Astrocyte (in vitro differentiated cells and primary cell): ENCODE results near the gene ICAM5. TPM values are rescaled to one million over a fixed set of nuclear protein-coding genes. Genes with fewer than 3 reads are reported as not detected.

ENCODE experiments used
- DNase-seq: peaks from one replicate; pipeline ENCODE4 v3.0.0-alpha.2; 2010; ENCODE audit warnings: low read depth
- FAIRE-seq: peaks from 2 replicates; lab custom pipeline; 2011; peaks lifted over from hg19 to GRCh38; lab: Jason Lieb, UNC
- H2AFZ ChIP-seq: 2 replicates; pipeline ENCODE4 v1.6.0; 2012; ENCODE audit warnings: low read depth, low read length, inconsistent platforms
- H3K27ac ChIP-seq: 2 replicates; pipeline ENCODE4 v1.5.1; 2011; ENCODE audit warnings: low read depth, low read length, inconsistent platforms
- H3K27me3 ChIP-seq: 2 replicates; pipeline ENCODE4 v1.6.0; 2011; ENCODE audit warnings: low read length, inconsistent platforms; ENCODE audit not compliant: insufficient read depth
- H3K36me3 ChIP-seq: 2 replicates; pipeline ENCODE4 v1.5.1; 2011; ENCODE audit warnings: low read length, inconsistent platforms; ENCODE audit not compliant: insufficient read depth
- H3K4me1 ChIP-seq: 2 replicates; pipeline ENCODE4 v1.5.1; 2011; ENCODE audit warnings: low read length, inconsistent platforms; ENCODE audit not compliant: insufficient read depth
- H3K4me2 ChIP-seq: 2 replicates; pipeline ENCODE4 v1.6.0; 2012; ENCODE audit warnings: low read length, inconsistent platforms
- H3K4me3 ChIP-seq: 2 replicates; pipeline ENCODE4 v1.5.1; 2011; ENCODE audit warnings: low read depth, mild to moderate bottlenecking, low read length, inconsistent platforms; ENCODE audit not compliant: insufficient read depth
- H3K79me2 ChIP-seq: 2 replicates; pipeline ENCODE4 v1.6.0; 2012; ENCODE audit warnings: mild to moderate bottlenecking, low read length, inconsistent platforms; ENCODE audit not compliant: insufficient read depth
- H3K9ac ChIP-seq: 2 replicates; pipeline ENCODE4 v1.6.0; 2012; ENCODE audit warnings: mild to moderate bottlenecking, low read length, inconsistent platforms
- H3K9me3 ChIP-seq: 2 replicates; pipeline ENCODE4 v1.5.1; 2012; ENCODE audit warnings: low read depth, mild to moderate bottlenecking, low read length, inconsistent platforms; ENCODE audit not compliant: insufficient read depth
- H4K20me1 ChIP-seq: 2 replicates; pipeline ENCODE4 v1.6.0; 2012; ENCODE audit warnings: low read length, inconsistent platforms; ENCODE audit not compliant: insufficient read depth
- H3K27ac Mint-ChIP-seq: one replicate; pipeline ENCODE4 v1.8.0; 2021; ENCODE audit warnings: mild to moderate bottlenecking, mixed read lengths; ENCODE audit not compliant: unreplicated experiment
- H3K27me3 Mint-ChIP-seq: one replicate; pipeline ENCODE4 v1.8.0; 2021; ENCODE audit warnings: low read depth, mixed read lengths; ENCODE audit not compliant: unreplicated experiment
- H3K36me3 Mint-ChIP-seq: one replicate; pipeline ENCODE4 v1.8.0; 2021; ENCODE audit warnings: low read depth, mixed read lengths; ENCODE audit not compliant: unreplicated experiment
- H3K4me1 Mint-ChIP-seq: one replicate; pipeline ENCODE4 v1.8.0; 2021; ENCODE audit warnings: low read depth, mixed read lengths; ENCODE audit not compliant: unreplicated experiment
- H3K4me3 Mint-ChIP-seq: one replicate; pipeline ENCODE4 v1.8.0; 2021; ENCODE audit warnings: mild to moderate bottlenecking, moderate library complexity, mixed read lengths; ENCODE audit not compliant: unreplicated experiment
- H3K9me3 Mint-ChIP-seq: one replicate; pipeline ENCODE4 v1.8.0; 2021; ENCODE audit warnings: mild to moderate bottlenecking, mixed read lengths; ENCODE audit not compliant: unreplicated experiment
- EZH2 ChIP-seq: IDR thresholded peaks from 2 replicates; pipeline ENCODE4 v1.6.1; 2012; ENCODE audit warnings: mild to moderate bottlenecking, low read length, inconsistent platforms; ENCODE audit not compliant: insufficient read depth
- total RNA-seq: library from RNA; stranded (reverse); gene quantifications from 2 replicates; pipeline ENCODE4 v1.2.1, GENCODE V29; 2021
- TF ChIP-seq, protein P1 (sequence below): IDR thresholded peaks from 2 replicates; pipeline ENCODE4 v1.5.1; 2011; ENCODE audit warnings: low read depth, mild to moderate bottlenecking, inconsistent platforms, low read length, moderate library complexity; ENCODE audit not compliant: insufficient read depth

Gene ICAM5
- total RNA-seq, 1 donor from 2014 or later, result 0.07 TPM

DNA sequence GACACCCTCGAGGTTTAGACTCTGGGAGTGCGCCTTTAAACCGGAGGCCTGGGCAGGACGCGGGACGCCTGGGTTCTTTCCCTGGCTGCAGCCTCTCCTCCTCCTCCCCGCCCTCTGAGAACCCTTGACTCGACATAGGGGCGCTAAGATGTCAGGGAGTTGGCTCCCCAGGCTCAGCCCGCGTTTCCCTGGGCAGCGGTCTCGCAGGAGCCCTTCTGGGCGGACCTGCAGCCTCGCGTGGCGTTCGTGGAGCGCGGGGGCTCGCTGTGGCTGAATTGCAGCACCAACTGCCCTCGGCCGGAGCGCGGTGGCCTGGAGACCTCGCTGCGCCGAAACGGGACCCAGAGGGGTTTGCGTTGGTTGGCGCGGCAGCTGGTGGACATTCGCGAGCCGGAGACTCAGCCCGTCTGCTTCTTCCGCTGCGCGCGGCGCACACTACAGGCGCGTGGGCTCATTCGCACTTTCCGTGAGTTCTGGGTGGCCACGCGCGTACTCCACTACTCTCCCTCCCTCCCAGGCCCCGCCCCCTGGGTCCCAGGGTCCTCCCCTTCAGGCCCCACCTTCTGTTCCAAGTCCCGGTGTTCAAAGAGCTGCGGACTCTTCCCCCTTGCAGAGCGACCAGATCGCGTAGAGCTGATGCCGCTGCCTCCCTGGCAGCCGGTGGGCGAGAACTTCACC is 1.3 kb downstream of the ICAM5 start:
- no peak overlapping the region for H3K4me3 Mint-ChIP-seq
- Histone ChIP-seq H3K4me3 (peak overlapping the region; percentile 39), H3K79me2 (no peaks in the 10 kb centered on the region), H3K27ac (no peak overlapping the region), H3K4me2 (peak overlapping the region; percentile 82), H3K9me3 (peaks cover 11% of the 10 kb centered on the region), H2AFZ (peak overlapping the region; percentile 66), H4K20me1 (peaks cover 16% of the 10 kb centered on the region), H3K36me3 (no peaks in the 10 kb centered on the region), H3K9ac (no peak overlapping the region), H3K4me1 (peaks cover 37% of the 10 kb centered on the region), H3K27me3 (peaks cover 72% of the 10 kb centered on the region)
- H3K9me3 Mint-ChIP-seq, result peaks cover 27% of the 10 kb centered on the region
- H3K36me3 Mint-ChIP-seq, result peaks cover 2% of the 10 kb centered on the region
- peaks cover 84% of the 10 kb centered on the region for H3K27me3 Mint-ChIP-seq
- H3K27ac Mint-ChIP-seq, result peak overlapping the region; percentile 72
- peak; percentile 76 for TF ChIP-seq EZH2
- TF ChIP-seq, protein P1, sequence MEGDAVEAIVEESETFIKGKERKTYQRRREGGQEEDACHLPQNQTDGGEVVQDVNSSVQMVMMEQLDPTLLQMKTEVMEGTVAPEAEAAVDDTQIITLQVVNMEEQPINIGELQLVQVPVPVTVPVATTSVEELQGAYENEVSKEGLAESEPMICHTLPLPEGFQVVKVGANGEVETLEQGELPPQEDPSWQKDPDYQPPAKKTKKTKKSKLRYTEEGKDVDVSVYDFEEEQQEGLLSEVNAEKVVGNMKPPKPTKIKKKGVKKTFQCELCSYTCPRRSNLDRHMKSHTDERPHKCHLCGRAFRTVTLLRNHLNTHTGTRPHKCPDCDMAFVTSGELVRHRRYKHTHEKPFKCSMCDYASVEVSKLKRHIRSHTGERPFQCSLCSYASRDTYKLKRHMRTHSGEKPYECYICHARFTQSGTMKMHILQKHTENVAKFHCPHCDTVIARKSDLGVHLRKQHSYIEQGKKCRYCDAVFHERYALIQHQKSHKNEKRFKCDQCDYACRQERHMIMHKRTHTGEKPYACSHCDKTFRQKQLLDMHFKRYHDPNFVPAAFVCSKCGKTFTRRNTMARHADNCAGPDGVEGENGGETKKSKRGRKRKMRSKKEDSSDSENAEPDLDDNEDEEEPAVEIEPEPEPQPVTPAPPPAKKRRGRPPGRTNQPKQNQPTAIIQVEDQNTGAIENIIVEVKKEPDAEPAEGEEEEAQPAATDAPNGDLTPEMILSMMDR, result no peak
- FAIRE-seq, result no peak
- peaks cover 3% of the 10 kb centered on the region for H3K4me1 Mint-ChIP-seq
- DNase-seq, result no peak

DNA sequence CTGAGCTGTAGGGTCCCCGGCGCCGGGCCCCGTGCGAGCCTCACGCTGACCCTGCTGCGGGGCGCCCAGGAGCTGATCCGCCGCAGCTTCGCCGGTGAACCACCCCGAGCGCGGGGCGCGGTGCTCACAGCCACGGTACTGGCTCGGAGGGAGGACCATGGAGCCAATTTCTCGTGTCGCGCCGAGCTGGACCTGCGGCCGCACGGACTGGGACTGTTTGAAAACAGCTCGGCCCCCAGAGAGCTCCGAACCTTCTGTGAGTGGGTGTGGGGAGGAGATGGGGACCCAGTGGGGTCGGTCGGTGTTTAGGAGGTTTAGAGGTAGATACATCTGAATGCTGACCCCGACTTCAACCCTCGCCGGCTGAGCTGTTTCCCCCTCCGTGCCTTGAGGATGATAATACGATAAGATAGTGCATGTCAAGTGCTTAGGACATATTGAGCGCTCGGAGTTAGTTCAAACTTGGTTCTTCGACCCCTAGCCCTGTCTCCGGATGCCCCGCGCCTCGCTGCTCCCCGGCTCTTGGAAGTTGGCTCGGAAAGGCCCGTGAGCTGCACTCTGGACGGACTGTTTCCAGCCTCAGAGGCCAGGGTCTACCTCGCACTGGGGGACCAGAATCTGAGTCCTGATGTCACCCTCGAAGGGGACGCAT is 1.9 kb downstream of the ICAM5 start:
- peak; percentile 79 for TF ChIP-seq EZH2
- TF ChIP-seq, protein P1, result no peak
- Histone ChIP-seq H3K9me3 (peaks cover 11% of the 10 kb centered on the region), H3K36me3 (no peaks in the 10 kb centered on the region), H2AFZ (peak overlapping the region; percentile 66), H3K27ac (no peak overlapping the region), H4K20me1 (peaks cover 16% of the 10 kb centered on the region), H3K4me3 (peak overlapping the region; percentile 39), H3K9ac (no peak overlapping the region), H3K27me3 (peaks cover 74% of the 10 kb centered on the region), H3K4me2 (peak overlapping the region; percentile 82), H3K79me2 (no peaks in the 10 kb centered on the region), H3K4me1 (peaks cover 34% of the 10 kb centered on the region)
- Mint-ChIP-seq H3K4me1 (no peaks in the 10 kb centered on the region), H3K36me3 (peaks cover 2% of the 10 kb centered on the region), H3K9me3 (peaks cover 27% of the 10 kb centered on the region), H3K4me3 (no peak overlapping the region), H3K27ac (no peak overlapping the region), H3K27me3 (peaks cover 80% of the 10 kb centered on the region)
- DNase-seq (no peak), FAIRE-seq (no peak)
